ENCODE data around the gene GLO1.

The GLO1 gene

DNA sequence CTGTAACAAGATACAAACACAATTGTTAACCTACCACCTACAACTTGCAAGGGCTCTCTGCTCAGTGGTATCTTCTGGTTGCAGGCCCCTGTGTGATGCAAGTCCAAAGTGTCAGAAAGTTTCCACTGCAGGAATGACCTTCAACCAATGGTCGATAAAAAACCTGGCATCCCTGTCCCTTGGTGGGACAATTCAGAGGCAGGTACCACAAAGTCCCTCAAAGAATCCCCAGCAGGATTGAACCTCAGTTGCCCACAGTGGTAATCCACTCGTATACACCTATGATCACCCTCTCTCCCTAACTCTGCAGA lies 15.9 kb downstream of the GLO1 start:
- Mint-ChIP-seq H3K27ac (no peak overlapping the region), H3K36me3 (peaks cover 8% of the 10 kb centered on the region), H3K4me1 (peaks cover 32% of the 10 kb centered on the region), H3K9me3 (no peaks in the 10 kb centered on the region), H3K27me3 (no peaks in the 10 kb centered on the region), H3K4me3 (no peak overlapping the region)

DNA sequence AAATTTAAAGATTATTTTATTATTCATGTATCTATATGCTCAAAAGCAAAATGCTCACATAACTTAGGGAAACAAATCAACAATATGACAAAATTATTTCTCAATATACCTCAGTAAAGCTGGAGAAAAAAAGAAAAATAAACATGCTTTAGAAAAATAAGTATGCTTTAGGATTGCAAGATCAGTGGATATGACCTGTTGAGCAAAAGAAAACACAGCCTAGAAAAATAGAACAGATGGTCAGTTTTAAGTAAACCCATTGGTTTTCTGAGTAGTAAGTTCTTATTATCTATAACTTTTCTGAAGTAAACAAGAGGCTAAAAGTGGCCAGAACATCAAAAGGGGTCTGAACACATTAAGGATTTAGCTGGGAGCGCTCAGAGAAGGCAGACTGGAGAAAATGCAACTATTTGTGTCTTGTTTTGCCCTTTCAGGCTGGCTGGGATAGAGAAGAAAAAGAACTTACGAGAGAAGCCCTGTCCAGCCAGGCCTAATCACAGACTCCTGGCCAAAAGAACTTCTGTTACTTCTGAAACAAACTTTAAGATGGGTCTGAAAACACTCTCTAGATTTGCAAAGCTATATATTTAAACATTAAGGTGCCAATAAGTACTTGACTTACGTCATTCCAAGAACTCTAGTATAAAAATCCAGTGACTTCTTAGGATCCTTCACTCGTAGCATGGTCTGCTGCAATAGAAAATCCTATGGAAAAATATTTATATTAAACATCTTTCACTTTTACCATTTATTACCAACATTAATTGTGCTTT lies 16.5 kb downstream of the GLO1 start:
- Mint-ChIP-seq H3K27ac (no peak overlapping the region), H3K4me3 (no peak overlapping the region), H3K9me3 (no peaks in the 10 kb centered on the region), H3K36me3 (peaks cover 12% of the 10 kb centered on the region), H3K4me1 (peaks cover 32% of the 10 kb centered on the region), H3K27me3 (no peaks in the 10 kb centered on the region)

DNA sequence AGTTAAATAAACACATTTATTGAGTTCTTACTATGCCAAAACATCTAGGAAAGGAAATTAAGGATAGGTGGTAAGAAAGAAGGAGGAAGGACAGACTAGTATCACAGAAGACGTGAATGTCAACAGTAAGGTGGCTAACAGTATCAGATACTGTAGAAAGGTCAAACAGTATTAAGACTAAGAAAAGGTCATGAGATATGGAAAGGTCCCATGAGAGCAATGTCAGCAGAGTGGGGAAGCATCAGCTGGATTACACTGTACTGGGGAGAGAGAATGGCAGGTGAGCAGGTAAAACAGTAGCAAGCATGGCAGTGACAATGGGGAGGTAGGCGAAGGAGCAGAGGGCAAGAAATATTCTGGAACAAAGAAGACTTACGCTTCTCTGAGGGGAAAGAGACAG lies 18.0 kb downstream of the GLO1 start:
- H3K36me3 Mint-ChIP-seq = peaks cover 13% of the 10 kb centered on the region
- H3K4me1 Mint-ChIP-seq = peaks cover 32% of the 10 kb centered on the region
- H3K4me3 Mint-ChIP-seq = no peak overlapping the region
- no peak overlapping the region for H3K27ac Mint-ChIP-seq
- H3K27me3 Mint-ChIP-seq = no peaks in the 10 kb centered on the region
- H3K9me3 Mint-ChIP-seq = no peaks in the 10 kb centered on the region

- Mint-ChIP-seq H3K4me3 (no peak overlapping the region), H3K27me3 (no peaks in the 10 kb centered on the region), H3K27ac (no peak overlapping the region), H3K9me3 (no peaks in the 10 kb centered on the region), H3K4me1 (peaks cover 29% of the 10 kb centered on the region), H3K36me3 (peaks cover 13% of the 10 kb centered on the region)
Measured at GRCh38 chr6:38684237-38684636, 18.7 kb downstream of the GLO1 start.

- Mint-ChIP-seq H3K27ac (no peak overlapping the region), H3K4me1 (peaks cover 23% of the 10 kb centered on the region), H3K9me3 (no peaks in the 10 kb centered on the region), H3K4me3 (no peak overlapping the region), H3K27me3 (no peaks in the 10 kb centered on the region), H3K36me3 (peaks cover 20% of the 10 kb centered on the region)
Measured at GRCh38 chr6:38681850-38682249, 21.1 kb downstream of the GLO1 start.

GRCh38 chr6:38679668-38680067 lies 23.3 kb downstream of the GLO1 start:
- H3K36me3 Mint-ChIP-seq = peaks cover 35% of the 10 kb centered on the region
- no peak overlapping the region for H3K4me3 Mint-ChIP-seq
- H3K27me3 Mint-ChIP-seq = no peaks in the 10 kb centered on the region
- H3K27ac Mint-ChIP-seq = no peak overlapping the region
- H3K4me1 Mint-ChIP-seq = peaks cover 21% of the 10 kb centered on the region
- H3K9me3 Mint-ChIP-seq = no peaks in the 10 kb centered on the region

DNA sequence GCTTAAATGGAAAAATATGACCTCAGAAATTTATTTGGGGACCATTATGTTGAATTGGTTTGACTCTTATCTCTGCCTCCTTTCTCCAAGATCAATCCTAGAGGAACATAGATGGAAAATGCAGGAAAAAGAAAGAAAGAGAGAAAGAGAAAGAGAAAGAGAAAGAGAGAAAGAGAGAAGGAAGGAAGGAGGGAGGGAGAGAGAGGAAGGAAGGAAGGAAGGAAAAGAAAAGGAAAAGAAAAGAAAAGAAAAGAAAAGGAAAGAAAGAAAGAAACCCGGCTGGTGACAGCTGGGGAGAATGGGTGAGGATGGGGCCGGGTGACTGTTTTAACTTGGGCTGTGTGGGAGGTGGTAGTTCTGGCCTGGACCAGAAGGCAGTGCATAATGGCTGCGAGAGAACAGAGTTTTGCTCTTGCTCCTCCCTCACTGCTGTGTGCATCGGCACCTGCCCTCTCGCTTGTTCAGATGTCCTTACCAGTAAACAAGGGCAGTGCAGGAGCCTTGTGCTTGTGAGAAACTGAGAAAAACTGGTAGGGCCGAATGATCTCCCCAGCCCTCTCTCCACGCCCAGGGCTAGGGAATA lies 24.7 kb downstream of the GLO1 start:
- no peaks in the 10 kb centered on the region for H3K27me3 Mint-ChIP-seq
- peak overlapping the region; percentile 41 for H3K27ac Mint-ChIP-seq
- no peaks in the 10 kb centered on the region for H3K9me3 Mint-ChIP-seq
- H3K4me1 Mint-ChIP-seq = peaks cover 35% of the 10 kb centered on the region
- H3K36me3 Mint-ChIP-seq = peaks cover 38% of the 10 kb centered on the region
- H3K4me3 Mint-ChIP-seq = no peak overlapping the region

DNA sequence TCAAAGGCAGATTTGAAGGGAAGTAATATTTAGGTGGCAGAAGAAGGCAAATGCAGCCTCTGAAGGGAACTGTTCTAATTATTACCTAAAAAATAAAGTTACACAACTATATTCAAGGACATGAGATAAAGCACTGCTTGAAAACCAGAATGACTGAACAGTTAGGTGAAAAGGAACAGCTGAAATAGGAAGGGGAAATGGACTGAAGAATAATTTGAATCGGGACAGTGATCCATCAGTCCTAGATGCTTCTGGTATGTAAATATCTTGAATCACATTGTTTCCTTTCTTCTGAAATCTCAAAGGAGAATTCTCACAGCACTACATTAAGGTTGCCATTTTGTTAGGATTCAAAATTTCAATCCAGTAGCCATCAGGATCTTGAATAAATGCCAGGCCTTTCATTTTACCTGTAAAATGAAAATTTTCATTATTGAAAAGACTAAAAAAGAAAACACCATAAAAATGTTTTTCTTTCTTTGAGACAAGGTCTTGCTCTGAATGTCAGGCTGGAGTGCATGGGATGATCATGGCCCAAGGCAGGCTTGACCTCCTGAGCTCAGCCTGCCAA lies 25.9 kb downstream of the GLO1 start:
- Mint-ChIP-seq H3K4me1 (peaks cover 43% of the 10 kb centered on the region), H3K27me3 (no peaks in the 10 kb centered on the region), H3K9me3 (no peaks in the 10 kb centered on the region), H3K36me3 (peaks cover 36% of the 10 kb centered on the region), H3K27ac (peak overlapping the region; percentile 88), H3K4me3 (peak overlapping the region; percentile 4)

DNA sequence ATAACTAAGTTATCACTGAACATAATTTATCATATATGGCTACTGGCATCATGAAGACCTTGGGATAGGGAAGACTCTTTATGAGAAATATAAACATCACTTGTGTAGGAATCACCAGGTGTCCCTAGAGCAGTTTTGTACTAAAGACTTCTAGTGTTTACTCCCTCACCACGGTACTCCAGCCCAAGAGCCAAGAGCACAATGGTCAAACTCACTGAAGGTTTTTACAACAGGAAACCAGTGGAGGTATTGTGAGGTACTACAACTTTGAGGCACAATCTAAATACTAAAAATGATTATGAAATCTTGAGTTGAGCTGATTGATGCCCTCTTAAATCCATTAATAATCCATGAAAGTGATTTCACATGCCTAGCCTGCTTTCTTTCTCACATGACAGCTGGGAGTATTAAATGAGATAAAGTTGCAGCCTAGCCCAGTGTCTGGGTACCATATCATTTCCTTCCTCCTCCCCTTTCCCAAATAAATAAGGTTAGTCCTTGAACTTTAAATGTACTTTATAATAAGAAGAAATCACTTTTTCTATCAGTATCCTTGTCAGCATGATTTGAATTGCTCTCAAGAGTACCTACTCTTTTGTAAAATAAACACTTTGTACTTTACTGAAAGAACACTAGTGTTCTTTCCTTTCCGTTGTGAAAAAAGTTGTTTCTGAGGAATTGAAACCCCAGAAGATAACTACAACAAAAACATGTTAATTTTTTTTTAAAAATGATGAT lies 26.5 kb downstream of the GLO1 start:
- Mint-ChIP-seq H3K4me1 (peaks cover 46% of the 10 kb centered on the region), H3K9me3 (no peaks in the 10 kb centered on the region), H3K27ac (peak overlapping the region; percentile 88), H3K36me3 (peaks cover 31% of the 10 kb centered on the region), H3K27me3 (no peaks in the 10 kb centered on the region), H3K4me3 (peak overlapping the region; percentile 4)

GRCh38 chr6:38673397-38674165 lies 29.4 kb downstream of the GLO1 start:
- peaks cover 27% of the 10 kb centered on the region for H3K36me3 Mint-ChIP-seq
- peak overlapping the region; percentile 64 for H3K4me3 Mint-ChIP-seq
- no peaks in the 10 kb centered on the region for H3K9me3 Mint-ChIP-seq
- H3K27me3 Mint-ChIP-seq = no peaks in the 10 kb centered on the region
- peak overlapping the region; percentile 98 for H3K27ac Mint-ChIP-seq
- H3K4me1 Mint-ChIP-seq = peaks cover 46% of the 10 kb centered on the region

GRCh38 chr6:38671885-38672467 lies 31.0 kb downstream of the GLO1 start:
- H3K4me3 Mint-ChIP-seq = peak overlapping the region; percentile 63
- H3K4me1 Mint-ChIP-seq = peaks cover 37% of the 10 kb centered on the region
- peaks cover 22% of the 10 kb centered on the region for H3K36me3 Mint-ChIP-seq
- no peaks in the 10 kb centered on the region for H3K27me3 Mint-ChIP-seq
- no peaks in the 10 kb centered on the region for H3K9me3 Mint-ChIP-seq
- H3K27ac Mint-ChIP-seq = peak overlapping the region; percentile 97

DNA sequence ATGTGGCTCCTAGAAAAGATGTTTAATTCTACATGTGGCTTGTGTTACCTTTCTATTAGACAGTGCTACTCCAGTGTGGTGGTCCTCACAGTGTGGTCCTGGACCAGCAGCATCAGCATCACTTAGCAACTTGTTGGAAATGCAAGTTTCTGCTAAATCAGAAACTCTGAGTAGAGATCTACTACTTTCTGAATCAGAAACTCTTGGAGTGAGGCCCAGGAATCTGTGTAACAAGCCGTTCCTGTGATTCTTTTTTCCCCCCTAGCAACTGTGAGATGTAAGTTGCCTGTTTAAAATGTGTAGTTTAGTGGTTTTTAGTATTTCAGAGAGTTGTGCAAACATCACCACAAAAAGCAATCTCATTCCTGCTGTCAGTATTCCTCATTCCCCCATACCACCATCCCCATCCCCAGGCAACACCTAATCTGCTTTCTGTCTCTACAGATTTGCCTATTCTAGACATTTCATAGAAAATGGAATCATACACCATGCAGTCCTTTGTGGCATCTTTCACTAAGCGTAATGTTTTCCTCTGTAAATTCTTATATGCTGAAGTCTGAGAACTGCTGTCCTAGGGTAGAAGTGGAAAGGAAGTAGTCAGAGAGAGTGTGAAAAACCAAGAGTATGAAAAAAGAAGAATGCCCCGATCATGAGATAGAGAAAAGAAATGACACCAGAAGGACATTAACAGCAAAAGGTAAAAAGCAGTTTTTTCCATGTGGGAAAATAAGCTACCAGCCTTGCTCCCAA lies 44.4 kb downstream of the GLO1 start:
- Mint-ChIP-seq H3K27me3 (no peaks in the 10 kb centered on the region), H3K9me3 (no peaks in the 10 kb centered on the region), H3K4me3 (no peak overlapping the region), H3K27ac (no peak overlapping the region), H3K4me1 (no peaks in the 10 kb centered on the region), H3K36me3 (peaks cover 6% of the 10 kb centered on the region)

DNA sequence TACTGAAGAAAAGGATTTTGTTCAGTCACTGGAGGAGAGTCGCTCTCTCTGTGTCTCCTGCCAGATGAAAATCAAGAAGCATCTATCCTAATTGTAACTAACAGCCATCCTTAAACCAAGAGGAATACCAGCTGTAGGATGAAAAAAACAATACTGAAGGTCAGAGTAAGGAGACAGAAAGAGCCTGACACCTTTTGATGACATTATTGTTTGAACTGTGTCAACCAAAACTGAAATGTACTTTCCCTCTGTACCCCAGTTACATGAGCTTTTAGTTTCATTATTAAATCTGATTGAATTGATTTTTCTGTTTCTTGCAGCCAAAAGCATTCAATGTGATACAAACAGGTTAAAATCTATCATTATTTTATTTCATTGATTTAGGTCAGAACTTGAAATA lies 46.0 kb downstream of the GLO1 start:
- H3K27ac Mint-ChIP-seq = no peak overlapping the region
- no peaks in the 10 kb centered on the region for H3K9me3 Mint-ChIP-seq
- H3K36me3 Mint-ChIP-seq = peaks cover 6% of the 10 kb centered on the region
- no peak overlapping the region for H3K4me3 Mint-ChIP-seq
- H3K27me3 Mint-ChIP-seq = no peaks in the 10 kb centered on the region
- H3K4me1 Mint-ChIP-seq = no peaks in the 10 kb centered on the region

DNA sequence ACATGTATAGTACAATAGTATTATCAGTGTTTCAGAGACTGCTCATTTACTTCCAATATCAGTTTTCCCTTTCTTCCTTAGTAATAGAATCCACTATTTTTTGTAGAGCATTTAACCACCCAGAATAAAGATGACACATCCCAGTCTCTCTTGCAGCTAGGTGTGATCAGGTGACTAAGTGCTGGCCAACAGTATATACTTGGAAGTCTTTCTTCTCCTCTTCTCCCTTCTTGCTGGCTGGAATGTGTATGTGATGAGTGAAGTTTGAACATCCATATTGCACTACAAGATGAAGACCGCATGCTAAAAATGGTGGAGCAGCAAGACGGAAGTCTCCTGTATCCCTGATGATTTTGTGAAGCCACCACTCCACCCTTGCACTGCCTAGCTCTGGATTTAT lies 48.7 kb downstream of the GLO1 start:
- H3K9me3 Mint-ChIP-seq = no peaks in the 10 kb centered on the region
- no peak overlapping the region for H3K4me3 Mint-ChIP-seq
- no peaks in the 10 kb centered on the region for H3K27me3 Mint-ChIP-seq
- H3K4me1 Mint-ChIP-seq = no peaks in the 10 kb centered on the region
- peaks cover 3% of the 10 kb centered on the region for H3K36me3 Mint-ChIP-seq
- no peak overlapping the region for H3K27ac Mint-ChIP-seq
